ENCODE results near the gene TBPL1. TPM values are rescaled to one million over a fixed set of nuclear protein-coding genes. Genes with fewer than 3 reads are reported as not detected.

TBPL1 gene
- total and polyA plus RNA-seq, 5 donors from 2014 or later, result 32.2 to 73.6 (median 58.8) TPM

DNA sequence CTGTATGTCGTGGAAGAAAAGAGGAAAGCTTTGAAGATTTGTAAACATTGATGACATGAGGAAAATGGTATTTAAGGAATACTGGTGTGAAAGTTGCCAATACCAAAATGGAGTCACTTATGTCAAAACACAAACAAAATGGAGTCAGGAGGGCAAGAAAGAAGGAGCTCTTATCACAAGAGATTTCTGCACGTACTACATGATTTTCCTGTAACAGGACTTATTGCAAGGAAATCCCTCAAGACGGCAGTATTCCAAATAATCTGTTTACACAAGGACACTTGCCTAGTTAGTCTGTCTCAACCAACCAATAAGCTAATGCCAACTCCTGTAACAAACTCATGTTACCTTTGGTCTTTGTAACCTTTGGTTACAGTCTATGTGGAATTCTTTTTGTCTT, 69.6 kb downstream of the TBPL1 start:
- Mint-ChIP-seq H3K27ac (no peak overlapping the region), H3K9me3 (peaks cover 0 to 2% (median 0%) of the 10 kb centered on the region in 7 donors), H3K4me3 (no peak overlapping the region), H3K27me3 (peaks cover 8% of the 10 kb centered on the region), H3K4me1 (no peaks in the 10 kb centered on the region), H3K36me3 (no peaks in the 10 kb centered on the region)
- DNase-seq (no peak), ATAC-seq (ENCODE audit: low read depth in 2 of 2) (no peak)
- Histone ChIP-seq H3K36me3 (ENCODE audit: control insufficient read depth, insufficient read depth, low read length) (no peaks in the 10 kb centered on the region), H3K4me3 (ENCODE audit: low read depth, low read length) (no peak overlapping the region), H3K9me3 (ENCODE audit: control insufficient read depth in 2 of 2, low read length in 2 of 2) (no peaks in the 10 kb centered on the region), H3K27ac (ENCODE audit: insufficient read depth, low read length, poor library complexity, severe bottlenecking) (no peak overlapping the region), H3K27me3 (ENCODE audit: control insufficient read depth, insufficient read depth, low read length) (peaks cover 5% of the 10 kb centered on the region), H3K4me1 (ENCODE audit: control insufficient read depth, insufficient read depth, low read length, poor library complexity, severe bottlenecking) (no peaks in the 10 kb centered on the region)

DNA sequence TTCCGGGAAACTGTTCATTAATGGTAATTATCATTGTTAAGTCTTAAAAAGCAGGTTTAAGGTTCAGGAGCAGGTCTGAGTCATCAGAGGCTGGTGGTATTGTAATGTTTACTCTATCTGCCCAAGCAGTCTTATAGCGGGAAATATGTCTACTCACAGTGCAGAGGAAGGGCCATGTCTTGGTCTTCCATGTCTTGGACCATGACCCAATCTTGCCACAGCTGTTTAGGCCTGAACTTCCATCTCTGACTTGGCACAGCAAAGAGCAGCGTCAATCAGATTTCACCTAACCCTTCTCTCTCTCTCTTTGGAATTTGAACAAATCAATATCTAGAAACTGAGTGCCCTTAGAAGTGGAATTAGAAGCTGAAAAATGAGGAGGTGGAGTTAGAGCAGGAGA, 73.6 kb downstream of the TBPL1 start:
- H3K9me3 ChIP-seq (ENCODE audit: control insufficient read depth in 2 of 2, low read length in 2 of 2), result no peaks in the 10 kb centered on the region
- H3K9me3 Mint-ChIP-seq, result peaks cover 0 to 2% (median 0%) of the 10 kb centered on the region in 7 donors
- H3K27me3 ChIP-seq (ENCODE audit: control insufficient read depth, insufficient read depth, low read length), result peaks cover 2% of the 10 kb centered on the region
- H3K27me3 Mint-ChIP-seq, result peaks cover 11% of the 10 kb centered on the region
- ATAC-seq (ENCODE audit: low read depth in 2 of 2), result no peak
- H3K4me3 Mint-ChIP-seq, result no peak overlapping the region
- no peak overlapping the region for H3K27ac ChIP-seq (ENCODE audit: insufficient read depth, low read length, poor library complexity, severe bottlenecking)
- no peak overlapping the region for H3K27ac Mint-ChIP-seq
- H3K4me1 ChIP-seq (ENCODE audit: control insufficient read depth, insufficient read depth, low read length, poor library complexity, severe bottlenecking), result no peaks in the 10 kb centered on the region
- DNase-seq, result no peak
- no peaks in the 10 kb centered on the region for H3K36me3 Mint-ChIP-seq
- H3K4me1 Mint-ChIP-seq, result no peaks in the 10 kb centered on the region
- no peaks in the 10 kb centered on the region for H3K36me3 ChIP-seq (ENCODE audit: control insufficient read depth, insufficient read depth, low read length)
- no peak overlapping the region for H3K4me3 ChIP-seq (ENCODE audit: low read depth, low read length)

GRCh38 chr6:134028438-134028837, 75.4 kb downstream of the TBPL1 start:
- Mint-ChIP-seq H3K4me3 (no peak overlapping the region), H3K4me1 (no peaks in the 10 kb centered on the region), H3K36me3 (no peaks in the 10 kb centered on the region), H3K9me3 (peaks cover 0 to 2% (median 0%) of the 10 kb centered on the region in 7 donors), H3K27me3 (peaks cover 14% of the 10 kb centered on the region), H3K27ac (no peak overlapping the region)
- Histone ChIP-seq H3K27ac (ENCODE audit: insufficient read depth, low read length, poor library complexity, severe bottlenecking) (no peak overlapping the region), H3K9me3 (ENCODE audit: control insufficient read depth in 2 of 2, low read length in 2 of 2) (no peaks in the 10 kb centered on the region), H3K4me1 (ENCODE audit: control insufficient read depth, insufficient read depth, low read length, poor library complexity, severe bottlenecking) (no peaks in the 10 kb centered on the region), H3K4me3 (ENCODE audit: low read depth, low read length) (no peak overlapping the region), H3K36me3 (ENCODE audit: control insufficient read depth, insufficient read depth, low read length) (no peaks in the 10 kb centered on the region), H3K27me3 (ENCODE audit: control insufficient read depth, insufficient read depth, low read length) (peaks cover 2% of the 10 kb centered on the region)
- DNase-seq (no peak), ATAC-seq (ENCODE audit: low read depth in 2 of 2) (no peak)

DNA sequence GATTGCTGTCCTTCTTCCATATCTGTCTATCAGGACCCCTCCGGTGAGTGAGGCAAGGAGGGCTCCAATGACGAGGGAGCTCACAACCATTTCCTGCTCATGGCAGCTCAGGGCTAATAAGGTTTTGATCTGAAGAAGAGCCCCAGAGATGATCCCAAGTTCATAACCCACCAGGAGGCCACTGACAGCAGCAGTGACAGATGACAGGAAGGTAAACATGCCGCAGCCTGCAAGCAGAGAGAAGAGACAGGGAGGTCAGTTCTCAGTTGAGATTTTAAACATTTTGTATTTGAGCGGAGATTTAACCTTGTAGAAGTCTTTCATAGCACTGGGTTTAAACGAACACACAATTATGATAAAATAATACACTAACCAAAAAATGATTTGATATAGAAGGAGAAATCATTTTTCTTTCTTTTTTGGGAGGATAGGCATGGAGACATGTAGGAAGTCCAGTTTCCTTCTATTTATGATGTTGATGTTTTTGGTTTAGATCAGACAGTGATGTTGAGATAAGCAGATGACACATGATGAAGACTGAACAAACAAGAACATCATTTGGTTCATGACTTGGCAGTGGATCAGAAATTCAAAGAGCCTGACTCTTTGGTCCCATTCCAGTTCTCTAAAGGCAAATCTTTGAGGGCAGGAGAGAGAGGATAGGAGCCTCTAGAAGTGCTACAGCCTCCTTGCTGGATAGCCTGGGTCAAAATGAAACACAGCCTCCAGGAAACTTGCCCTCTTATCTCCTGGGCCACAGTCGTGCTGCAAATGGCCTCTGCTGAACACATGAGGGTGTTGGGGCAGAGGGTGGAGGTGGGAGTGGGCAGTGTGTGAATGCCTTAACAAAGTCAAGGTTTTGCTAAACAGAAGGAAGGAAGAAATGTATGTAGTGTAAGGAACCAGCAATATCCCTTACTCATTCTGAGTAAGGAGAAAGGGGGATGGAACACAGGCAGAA, 76.8 kb downstream of the TBPL1 start:
- Histone ChIP-seq H3K27me3 (ENCODE audit: control insufficient read depth, insufficient read depth, low read length) (peaks cover 2% of the 10 kb centered on the region), H3K36me3 (ENCODE audit: control insufficient read depth, insufficient read depth, low read length) (no peaks in the 10 kb centered on the region), H3K9me3 (ENCODE audit: control insufficient read depth in 2 of 2, low read length in 2 of 2) (no peaks in the 10 kb centered on the region), H3K27ac (ENCODE audit: insufficient read depth, low read length, poor library complexity, severe bottlenecking) (no peak overlapping the region), H3K4me3 (ENCODE audit: low read depth, low read length) (no peak overlapping the region), H3K4me1 (ENCODE audit: control insufficient read depth, insufficient read depth, low read length, poor library complexity, severe bottlenecking) (no peaks in the 10 kb centered on the region)
- peaks cover 0 to 2% (median 0%) of the 10 kb centered on the region in 7 donors for H3K9me3 Mint-ChIP-seq
- H3K27ac Mint-ChIP-seq, result no peak overlapping the region
- no peak overlapping the region for H3K4me3 Mint-ChIP-seq
- DNase-seq (no peak), ATAC-seq (ENCODE audit: low read depth in 2 of 2) (no peak)
- H3K4me1 Mint-ChIP-seq, result peaks cover 0 to 6% (median 0%) of the 10 kb centered on the region in 4 donors
- peaks cover 21% of the 10 kb centered on the region for H3K27me3 Mint-ChIP-seq
- no peaks in the 10 kb centered on the region for H3K36me3 Mint-ChIP-seq

DNA sequence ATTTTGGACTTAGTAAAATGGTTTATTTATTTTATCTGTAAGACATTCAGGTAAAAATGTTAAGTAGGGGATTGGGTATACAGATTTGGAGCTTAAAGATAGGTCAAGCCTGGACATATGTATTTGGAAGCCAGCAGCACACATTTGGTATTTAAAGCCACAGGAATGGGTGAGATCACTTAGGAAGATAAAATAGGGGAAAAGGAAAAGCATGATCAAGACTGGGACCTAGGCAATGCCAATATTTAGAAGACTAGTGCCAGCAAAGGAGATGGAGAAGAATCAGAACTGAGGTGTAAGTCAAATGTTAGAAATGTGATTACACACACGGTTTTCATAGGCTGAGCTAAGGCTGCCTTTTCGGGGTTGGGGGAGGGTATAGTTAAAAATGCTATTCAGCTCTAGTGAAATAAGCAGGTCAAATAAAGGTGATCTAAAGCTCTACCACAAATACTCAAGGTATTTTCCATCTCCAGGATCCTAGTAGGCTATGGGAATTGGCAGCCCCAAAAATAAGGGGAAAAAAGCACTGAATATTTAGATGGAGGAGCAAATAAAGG, 78.8 kb downstream of the TBPL1 start:
- Histone ChIP-seq H3K9me3 (ENCODE audit: control insufficient read depth in 2 of 2, low read length in 2 of 2) (no peaks in the 10 kb centered on the region), H3K4me3 (ENCODE audit: low read depth, low read length) (no peak overlapping the region), H3K27ac (ENCODE audit: insufficient read depth, low read length, poor library complexity, severe bottlenecking) (no peak overlapping the region), H3K27me3 (ENCODE audit: control insufficient read depth, insufficient read depth, low read length) (peaks cover 2% of the 10 kb centered on the region), H3K36me3 (ENCODE audit: control insufficient read depth, insufficient read depth, low read length) (no peaks in the 10 kb centered on the region), H3K4me1 (ENCODE audit: control insufficient read depth, insufficient read depth, low read length, poor library complexity, severe bottlenecking) (no peaks in the 10 kb centered on the region)
- peaks cover 0 to 10% (median 0%) of the 10 kb centered on the region in 4 donors for H3K4me1 Mint-ChIP-seq
- no peak for DNase-seq
- H3K27ac Mint-ChIP-seq, result no peak overlapping the region
- peaks cover 0 to 2% (median 0%) of the 10 kb centered on the region in 7 donors for H3K9me3 Mint-ChIP-seq
- H3K4me3 Mint-ChIP-seq, result no peak overlapping the region
- ATAC-seq (ENCODE audit: low read depth in 2 of 2), result no peak
- H3K36me3 Mint-ChIP-seq, result no peaks in the 10 kb centered on the region
- H3K27me3 Mint-ChIP-seq, result peaks cover 25% of the 10 kb centered on the region

DNA sequence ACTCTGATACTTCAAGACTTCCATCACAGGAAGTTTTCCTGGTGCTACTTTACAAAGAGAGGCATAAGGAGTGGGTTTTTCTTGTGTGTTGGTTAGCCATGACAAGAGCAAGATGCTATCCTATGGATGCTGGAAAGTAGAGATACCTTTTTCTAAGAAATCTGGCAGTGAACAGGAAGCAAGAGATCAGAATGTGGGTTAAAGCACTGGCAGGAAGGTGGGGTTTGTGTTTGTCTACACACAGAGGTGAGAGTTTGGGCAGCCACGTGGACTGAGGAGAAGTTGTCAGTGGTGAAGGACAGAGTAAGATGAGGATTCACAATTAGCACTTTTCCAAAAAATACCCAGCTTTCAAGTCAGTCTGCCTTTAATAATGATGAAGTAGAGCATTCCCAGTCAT, 81.5 kb downstream of the TBPL1 start:
- H3K27me3 ChIP-seq (ENCODE audit: control insufficient read depth, insufficient read depth, low read length), result no peaks in the 10 kb centered on the region
- no peak for ATAC-seq (ENCODE audit: low read depth in 2 of 2)
- Mint-ChIP-seq H3K27me3 (peaks cover 29% of the 10 kb centered on the region), H3K9me3 (peaks cover 0 to 1% (median 0%) of the 10 kb centered on the region in 7 donors), H3K27ac (no peak overlapping the region), H3K36me3 (no peaks in the 10 kb centered on the region), H3K4me3 (no peak overlapping the region), H3K4me1 (peaks cover 0 to 10% (median 0%) of the 10 kb centered on the region in 4 donors)
- no peaks in the 10 kb centered on the region for H3K9me3 ChIP-seq (ENCODE audit: control insufficient read depth in 2 of 2, low read length in 2 of 2)
- peak in 1 of 3 donors; percentile 37 for DNase-seq
- H3K4me3 ChIP-seq (ENCODE audit: low read depth, low read length), result no peak overlapping the region
- no peaks in the 10 kb centered on the region for H3K36me3 ChIP-seq (ENCODE audit: control insufficient read depth, insufficient read depth, low read length)
- no peak overlapping the region for H3K27ac ChIP-seq (ENCODE audit: insufficient read depth, low read length, poor library complexity, severe bottlenecking)
- no peaks in the 10 kb centered on the region for H3K4me1 ChIP-seq (ENCODE audit: control insufficient read depth, insufficient read depth, low read length, poor library complexity, severe bottlenecking)

DNA sequence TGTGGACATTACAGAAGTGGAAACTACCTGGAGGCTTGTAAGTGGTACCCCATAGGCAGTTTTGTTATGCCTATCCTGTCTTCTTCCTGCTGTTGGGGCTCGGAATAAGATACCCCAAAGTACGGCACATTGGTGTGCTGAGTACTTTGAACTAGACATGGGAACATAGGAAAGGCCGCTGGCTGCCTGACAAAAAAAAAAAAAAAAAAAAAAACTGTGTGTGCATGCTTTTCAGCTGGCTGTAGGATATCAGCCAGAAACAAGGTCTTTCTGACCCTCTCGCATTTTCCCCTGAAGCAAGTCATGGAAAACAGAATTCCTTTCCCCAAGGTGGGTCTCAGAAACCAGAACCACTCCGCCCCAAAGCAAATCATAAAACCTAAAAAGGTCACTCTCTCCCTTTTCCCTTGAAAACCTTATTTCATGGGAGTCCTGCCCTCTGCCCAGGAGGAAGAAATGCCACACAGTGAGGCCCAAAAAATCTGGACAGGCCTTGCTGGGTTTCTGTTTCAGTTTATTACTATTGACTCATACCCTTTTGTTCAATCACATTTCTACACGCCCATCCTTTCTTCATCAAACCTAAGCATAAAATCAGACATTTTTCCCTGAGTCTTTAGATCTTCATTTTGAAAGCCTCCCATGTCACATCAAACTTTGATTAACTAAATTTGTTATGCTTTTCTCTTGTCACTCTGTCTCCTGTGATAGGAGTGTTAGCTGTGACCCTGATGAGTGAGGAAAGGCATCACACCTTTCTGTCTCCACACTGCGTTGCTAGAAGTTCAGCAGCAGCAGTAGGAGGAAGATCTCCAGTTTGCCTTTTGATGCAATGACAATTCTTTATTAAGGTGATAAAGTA, 82.2 kb downstream of the TBPL1 start:
- DNase-seq (no peak), ATAC-seq (ENCODE audit: low read depth in 2 of 2) (no peak)
- H3K27me3 Mint-ChIP-seq, result peaks cover 31% of the 10 kb centered on the region
- H3K36me3 Mint-ChIP-seq, result no peaks in the 10 kb centered on the region
- no peak overlapping the region for H3K27ac Mint-ChIP-seq
- no peaks in the 10 kb centered on the region for H3K27me3 ChIP-seq (ENCODE audit: control insufficient read depth, insufficient read depth, low read length)
- H3K4me3 ChIP-seq (ENCODE audit: low read depth, low read length), result no peak overlapping the region
- peaks cover 0 to 10% (median 0%) of the 10 kb centered on the region in 4 donors for H3K4me1 Mint-ChIP-seq
- no peak overlapping the region for H3K4me3 Mint-ChIP-seq
- H3K4me1 ChIP-seq (ENCODE audit: control insufficient read depth, insufficient read depth, low read length, poor library complexity, severe bottlenecking), result no peaks in the 10 kb centered on the region
- peaks cover 0 to 1% (median 0%) of the 10 kb centered on the region in 7 donors for H3K9me3 Mint-ChIP-seq
- no peaks in the 10 kb centered on the region for H3K36me3 ChIP-seq (ENCODE audit: control insufficient read depth, insufficient read depth, low read length)
- H3K9me3 ChIP-seq (ENCODE audit: control insufficient read depth in 2 of 2, low read length in 2 of 2), result no peaks in the 10 kb centered on the region
- H3K27ac ChIP-seq (ENCODE audit: insufficient read depth, low read length, poor library complexity, severe bottlenecking), result no peak overlapping the region

All from CD4-positive, CD25-positive, alpha-beta regulatory T cell (primary cell).